GM23248 (cell line): ENCODE measurements around the gene PTPRT. TPM values are rescaled to one million over a fixed set of nuclear protein-coding genes. Genes with fewer than 3 reads are reported as not detected.

ENCODE experiments used
- DNase-seq: peaks from one replicate; pipeline ENCODE4 v3.0.0-alpha.2; 2015
- H2AFZ ChIP-seq: fragments of 200-600 bp; sonication (generic); 2 replicates; pipeline ENCODE4 v1.6.1; 2016; ENCODE audit warnings: antibody characterized with exemption
- H3F3A ChIP-seq: fragments of 200-600 bp; sonication (generic); 2 replicates; pipeline ENCODE4 v1.6.1; 2016; ENCODE audit warnings: mild to moderate bottlenecking, antibody characterized with exemption, mixed run types; ENCODE audit not compliant: insufficient read depth
- H3K27ac ChIP-seq: fragments of 200-600 bp; sonication (generic); 2 replicates; pipeline ENCODE4 v1.5.1; 2016; ENCODE audit warnings: mild to moderate bottlenecking
- H3K27me3 ChIP-seq: fragments of 200-600 bp; sonication (generic); replicated peaks from 2 replicates; pipeline ENCODE4 v1.6.1; 2016; ENCODE audit warnings: mild to moderate bottlenecking; ENCODE audit not compliant: insufficient read depth
- H3K36me3 ChIP-seq: fragments of 200-600 bp; sonication (generic); 2 replicates; pipeline ENCODE4 v1.6.1; 2016; ENCODE audit warnings: low read depth, mild to moderate bottlenecking
- H3K4me1 ChIP-seq: fragments of 200-600 bp; sonication (generic); 2 replicates; pipeline ENCODE4 v1.6.1; 2016; ENCODE audit warnings: mild to moderate bottlenecking; ENCODE audit not compliant: insufficient read depth
- H3K4me2 ChIP-seq: fragments of 200-600 bp; sonication (generic); one replicate; pipeline ENCODE4 v1.6.1; 2016; ENCODE audit warnings: mild to moderate bottlenecking; ENCODE audit not compliant: unreplicated experiment
- H3K4me3 ChIP-seq: fragments of 200-600 bp; sonication (generic); 2 replicates; pipeline ENCODE4 v1.5.1; 2016; ENCODE audit warnings: mild to moderate bottlenecking
- H3K79me2 ChIP-seq: fragments of 200-600 bp; sonication (generic); 2 replicates; pipeline ENCODE4 v1.6.1; 2016; ENCODE audit warnings: mild to moderate bottlenecking; ENCODE audit not compliant: insufficient read depth
- H3K9ac ChIP-seq: fragments of 200-600 bp; sonication (generic); 2 replicates; pipeline ENCODE4 v1.6.1; 2016; ENCODE audit warnings: mild to moderate bottlenecking
- H3K9me2 ChIP-seq: fragments of 200-600 bp; sonication (generic); 2 replicates; pipeline ENCODE4 v1.6.1; 2016; ENCODE audit warnings: mixed run types, mild to moderate bottlenecking, moderate library complexity; ENCODE audit not compliant: insufficient read depth
- H3K9me3 ChIP-seq: fragments of 200-600 bp; sonication (generic); one replicate; pipeline ENCODE4 v1.6.1; 2017; ENCODE audit warnings: low read depth
- H4K20me1 ChIP-seq: fragments of 200-600 bp; sonication (generic); 2 replicates; pipeline ENCODE4 v1.6.0; 2016; ENCODE audit not compliant: insufficient read depth
- EZH2 ChIP-seq: fragments of 200-600 bp; sonication (generic); IDR thresholded peaks from 2 replicates; pipeline ENCODE4 v1.6.1; 2018; ENCODE audit warnings: antibody characterized with exemption, mild to moderate bottlenecking; ENCODE audit not compliant: insufficient read depth, poor library complexity, severe bottlenecking
- EZH2phosphoT487 ChIP-seq: fragments of 200-600 bp; sonication (generic); IDR thresholded peaks from 2 replicates; pipeline ENCODE4 v1.6.1; 2018; ENCODE audit warnings: antibody characterized with exemption, moderate library complexity, mild to moderate bottlenecking, low read depth; ENCODE audit not compliant: insufficient read depth
- WGBS, 2 experiments: methylation state at CpG; one replicate each; pipeline ENCODE4 v1.1.6; 2015 to 2017; ENCODE audit warnings: low lambda C conversion rate in 2 of 2, low coverage in 1 of 2; ENCODE audit errors: missing lambda C conversion rate in 2 of 2; 5-methylcytosine and 5-hydroxymethylcytosine counted together
- in situ Hi-C: fragments of 300-500 bp; cut with MboI; formaldehyde crosslinking; loops from 2 replicates; pipeline ENCODE4 v1.15.0; 2020
- polyA plus RNA-seq: library from polyadenylated mRNA; unstranded; fragments of >200 nt; fragmentation: Nextera tagmentation; extraction: Ambion mirVana; gene quantifications from 2 replicates; pipeline ENCODE4 v1.2.1, GENCODE V29; 2016
- total RNA-seq: library from RNA; depleted of rRNA; stranded (reverse); fragments of >200 nt; shearing (Covaris generic); gene quantifications from 2 replicates; pipeline ENCODE4 v1.2.3, GENCODE V29; 2014

The PTPRT gene
- total and polyA plus RNA-seq, 2 experiments from 2014 or later: not detected

GRCh38 chr20:42846784-42847490 lies 342.8 kb downstream of the PTPRT start:
- Histone ChIP-seq H3K27ac (no peak overlapping the region), H3K4me3 (no peak overlapping the region), H3K9me2 (no peaks in the 10 kb centered on the region), H3K4me1 (no peaks in the 10 kb centered on the region), H3K4me2 (no peak overlapping the region), H3K36me3 (no peaks in the 10 kb centered on the region), H4K20me1 (no peaks in the 10 kb centered on the region), H3K9ac (no peak overlapping the region), H3K79me2 (no peaks in the 10 kb centered on the region), H3F3A (no peaks in the 10 kb centered on the region), H3K9me3 (no peaks in the 10 kb centered on the region), H2AFZ (no peak overlapping the region), H3K27me3 (no peaks in the 10 kb centered on the region)
- no peak for DNase-seq
- 16 to 17% methylated on average over 8 of the region's 8 CpGs for WGBS, 2 experiments
- in situ Hi-C loops: loop anchor here (10.0 kb wide), 1 partner anchor 62 kb away; no protein-coding TSS in a partner anchor
- TF ChIP-seq EZH2 (no peak), EZH2phosphoT487 (no peak)

GRCh38 chr20:42844751-42845150 lies 345.0 kb downstream of the PTPRT start:
- H3K9ac ChIP-seq: no peak overlapping the region
- DNase-seq: no peak
- H3K27ac ChIP-seq: no peak overlapping the region
- 43 to 49% methylated on average over 6 of the region's 6 CpGs for WGBS, 2 experiments
- H3K27me3 ChIP-seq: no peaks in the 10 kb centered on the region
- no peaks in the 10 kb centered on the region for H3K79me2 ChIP-seq
- no peaks in the 10 kb centered on the region for H4K20me1 ChIP-seq
- no peaks in the 10 kb centered on the region for H3K4me1 ChIP-seq
- no peaks in the 10 kb centered on the region for H3K36me3 ChIP-seq
- H3F3A ChIP-seq: no peaks in the 10 kb centered on the region
- H3K9me3 ChIP-seq: no peaks in the 10 kb centered on the region
- in situ Hi-C loops: loop anchor here (10.0 kb wide), 1 partner anchor 60 kb away; no protein-coding TSS in a partner anchor
- H2AFZ ChIP-seq: no peak overlapping the region
- no peak overlapping the region for H3K4me2 ChIP-seq
- H3K9me2 ChIP-seq: no peaks in the 10 kb centered on the region
- TF ChIP-seq EZH2: no peak
- no peak overlapping the region for H3K4me3 ChIP-seq

GRCh38 chr20:42837456-42837855 lies 352.2 kb downstream of the PTPRT start:
- H3K27ac ChIP-seq: no peak overlapping the region
- TF ChIP-seq EZH2 (no peak), EZH2phosphoT487 (no peak)
- in situ Hi-C loops: no loop called here
- H3K9me3 ChIP-seq: no peaks in the 10 kb centered on the region
- no peak for DNase-seq
- no peaks in the 10 kb centered on the region for H3K36me3 ChIP-seq
- H3K79me2 ChIP-seq: no peaks in the 10 kb centered on the region
- no peaks in the 10 kb centered on the region for H3K4me1 ChIP-seq
- H3K4me2 ChIP-seq: no peak overlapping the region
- no peaks in the 10 kb centered on the region for H4K20me1 ChIP-seq
- no peaks in the 10 kb centered on the region for H3F3A ChIP-seq
- H3K9ac ChIP-seq: no peak overlapping the region
- no peaks in the 10 kb centered on the region for H3K27me3 ChIP-seq
- 13 to 16% methylated on average over 3 of the region's 3 CpGs for WGBS, 2 experiments
- H3K4me3 ChIP-seq: no peak overlapping the region
- no peak overlapping the region for H2AFZ ChIP-seq
- no peaks in the 10 kb centered on the region for H3K9me2 ChIP-seq

GRCh38 chr20:42836339-42836738 lies 353.4 kb downstream of the PTPRT start:
- Histone ChIP-seq H3K9ac (no peak overlapping the region), H3F3A (no peaks in the 10 kb centered on the region), H3K27ac (no peak overlapping the region), H3K4me3 (no peak overlapping the region), H2AFZ (no peak overlapping the region), H3K36me3 (no peaks in the 10 kb centered on the region), H3K9me2 (no peaks in the 10 kb centered on the region), H4K20me1 (no peaks in the 10 kb centered on the region), H3K79me2 (no peaks in the 10 kb centered on the region), H3K9me3 (no peaks in the 10 kb centered on the region), H3K4me1 (no peaks in the 10 kb centered on the region), H3K4me2 (no peak overlapping the region), H3K27me3 (no peaks in the 10 kb centered on the region)
- in situ Hi-C loops: no loop called here
- DNase-seq: no peak
- no peak for TF ChIP-seq EZH2phosphoT487
- TF ChIP-seq EZH2: no peak
- 13 to 17% methylated on average over 5 of the region's 5 CpGs for WGBS, 2 experiments
